IMR-90 (cell line): ENCODE measurements around the gene ZNF212. TPM values are rescaled to one million over a fixed set of nuclear protein-coding genes. Genes with fewer than 3 reads are reported as not detected.

ENCODE experiments used
- ATAC-seq: fragments of 200-7000 bp; cut with Tn5 transposase; 2 replicates; pipeline ENCODE4 v1.9.1; 2020; ENCODE audit warnings: low read depth, mild to moderate bottlenecking, moderate library complexity
- BruUV-seq: library from RNA; stranded (reverse); fragments of 400-500 nt; replicated peaks from 2 replicates; lab custom pipeline; 2021; lab: Mats Ljungman, UMichigan
- CTCF ChIA-PET: fragments of 300-600 bp; formaldehyde crosslinking; extraction: SDS; loops from one replicate; lab custom pipeline; 2021; ENCODE audit warnings: antibody characterized with exemption; lab: Yijun Ruan, JAX
- POLR2A ChIA-PET: fragments of 300-600 bp; sonication (Branson Sonifier 250); formaldehyde crosslinking; loops from one replicate; lab custom pipeline; 2022; ENCODE audit warnings: antibody characterized with exemption; ENCODE audit not compliant: unreplicated experiment; lab: Charles Lee
- DNase-seq: peaks from one replicate; pipeline ENCODE4 v3.0.0; 2013
- H2AFZ ChIP-seq: replicated peaks from 2 replicates; pipeline ENCODE3; 2013; ENCODE audit warnings: low read length, mild to moderate bottlenecking; ENCODE audit not compliant: poor library complexity
- H2AK5ac ChIP-seq: 2 replicates; pipeline ENCODE4 v1.6.1; 2013; ENCODE audit warnings: low read depth, low read length, inconsistent platforms
- H2AK9ac ChIP-seq: replicated peaks from 2 replicates; pipeline ENCODE3; 2013; ENCODE audit warnings: mild to moderate bottlenecking, low read depth, low read length, moderate library complexity; ENCODE audit not compliant: poor library complexity
- H2BK120ac ChIP-seq: 2 replicates; pipeline ENCODE4 v1.6.1; 2013; ENCODE audit warnings: low read depth, low read length, inconsistent platforms
- H2BK15ac ChIP-seq: 3 replicates; pipeline ENCODE4 v1.6.1; 2013; ENCODE audit warnings: low read depth, low read length, inconsistent platforms
- H2BK20ac ChIP-seq: 2 replicates; pipeline ENCODE4 v1.6.1; 2013; ENCODE audit warnings: low read depth, mild to moderate bottlenecking, inconsistent platforms, low read length, moderate library complexity
- H2BK5ac ChIP-seq: 2 replicates; pipeline ENCODE4 v1.6.1; 2013; ENCODE audit warnings: mild to moderate bottlenecking, low read depth, low read length, inconsistent platforms; ENCODE audit not compliant: poor library complexity, severe bottlenecking
- H3K14ac ChIP-seq: replicated peaks from 2 replicates; pipeline ENCODE4 v1.6.1; 2013; ENCODE audit warnings: low read depth, low read length, inconsistent platforms
- H3K18ac ChIP-seq: 2 replicates; pipeline ENCODE4 v1.6.1; 2013; ENCODE audit warnings: low read depth, low read length, control low read depth
- H3K23ac ChIP-seq: 2 replicates; pipeline ENCODE4 v1.6.1; 2013; ENCODE audit warnings: low read depth, low read length, inconsistent platforms
- H3K27ac ChIP-seq: 2 replicates; pipeline ENCODE4 v1.5.1; 2013; ENCODE audit warnings: mild to moderate bottlenecking, control low read depth, low read length; ENCODE audit not compliant: insufficient read depth
- H3K27me3 ChIP-seq: 2 replicates; pipeline ENCODE4 v1.6.1; 2013; ENCODE audit warnings: low read length; ENCODE audit not compliant: control insufficient read depth, insufficient read depth
- H3K36me3 ChIP-seq: 2 replicates; pipeline ENCODE4 v1.6.1; 2013; ENCODE audit warnings: low read length, mixed read lengths; ENCODE audit not compliant: control insufficient read depth, insufficient read depth
- H3K4ac ChIP-seq: 2 replicates; pipeline ENCODE4 v1.6.1; 2013; ENCODE audit warnings: low read depth, low read length, inconsistent platforms
- H3K4me1 ChIP-seq: 2 replicates; pipeline ENCODE4 v1.6.1; 2013; ENCODE audit warnings: low read length, mixed read lengths; ENCODE audit not compliant: control insufficient read depth, insufficient read depth
- H3K4me2 ChIP-seq: 2 replicates; pipeline ENCODE4 v1.6.1; 2013; ENCODE audit warnings: low read depth, mild to moderate bottlenecking, control low read depth, low read length, moderate library complexity
- H3K4me3 ChIP-seq: 2 replicates; pipeline ENCODE4 v1.5.1; 2013; ENCODE audit warnings: low read depth, mild to moderate bottlenecking, control low read depth, low read length, moderate library complexity; ENCODE audit not compliant: insufficient read depth
- H3K56ac ChIP-seq: 2 replicates; pipeline ENCODE4 v1.6.1; 2013; ENCODE audit warnings: low read length, inconsistent platforms; ENCODE audit not compliant: insufficient read depth; ENCODE audit errors: extremely low read depth
- H3K79me1 ChIP-seq, 2 experiments: 2 replicates each; pipeline ENCODE4 v1.6.1; 2013; ENCODE audit warnings: low read length in 2 of 2, inconsistent platforms in 1 of 2, low read depth in 1 of 2
- H3K9ac ChIP-seq: 2 replicates; pipeline ENCODE4 v1.6.1; 2013; ENCODE audit warnings: low read depth, low read length, control low read depth
- H3K9me1 ChIP-seq: 2 replicates; pipeline ENCODE4 v1.6.1; 2013; ENCODE audit warnings: low read length, inconsistent platforms; ENCODE audit not compliant: insufficient read depth
- H3K9me3 ChIP-seq: 2 replicates; pipeline ENCODE4 v1.6.1; 2013; ENCODE audit warnings: low read length; ENCODE audit not compliant: control insufficient read depth, insufficient read depth
- H4K20me1 ChIP-seq: 2 replicates; pipeline ENCODE4 v1.6.1; 2013; ENCODE audit warnings: low read length, inconsistent platforms; ENCODE audit not compliant: insufficient read depth
- H4K5ac ChIP-seq: 2 replicates; pipeline ENCODE4 v1.6.1; 2013; ENCODE audit warnings: mild to moderate bottlenecking, low read depth, low read length, control low read depth
- H4K8ac ChIP-seq, 2 experiments: 2 replicates each; pipeline ENCODE4 v1.6.1; 2013; ENCODE audit warnings: low read depth in 2 of 2, low read length in 2 of 2, control low read depth in 1 of 2, inconsistent platforms in 1 of 2
- H4K91ac ChIP-seq: 2 replicates; pipeline ENCODE4 v1.6.1; 2013; ENCODE audit warnings: low read depth, low read length, inconsistent platforms; ENCODE audit not compliant: insufficient read depth
- MAZ ChIP-seq: IDR thresholded peaks from 2 replicates; pipeline ENCODE4 v1.6.1; 2012; ENCODE audit warnings: low read depth, mild to moderate bottlenecking, low read length, improper control_type of control experiment, moderate library complexity, borderline replicate concordance
- RAD21 ChIP-seq: IDR thresholded peaks from 2 replicates; pipeline ENCODE4 v1.6.1; 2012; ENCODE audit warnings: low read length, improper control_type of control experiment
- WGBS, 2 experiments: methylation state at CpG; one replicate each; pipeline versions ENCODE4 v1.1.5 to v1.1.7; 2013; ENCODE audit warnings: missing lambda C conversion rate in 2 of 2; ENCODE audit not compliant: insufficient read length in 1 of 2; ENCODE audit errors: extremely low coverage in 2 of 2; 5-methylcytosine and 5-hydroxymethylcytosine counted together
- dilution Hi-C: fragments of 300-500 bp; cut with HindIII; formaldehyde crosslinking; loops from one replicate; pipeline ENCODE4 v1.14.3; 2018; ENCODE audit warnings: low sequenced_read_pairs; ENCODE audit not compliant: unreplicated experiment
- in situ Hi-C: fragments of 300-500 bp; cut with MboI; formaldehyde crosslinking; loops from 3 replicates; pipeline ENCODE4 v1.14.3; 2019; ENCODE audit warnings: low sequenced_read_pairs, inconsistent platforms, mixed read lengths
- intact Hi-C: fragments of 100-400 bp; cut with micrococcal nuclease; formaldehyde crosslinking; loops from 2 replicates; pipeline ENCODE4 v1.10.0; 2022
- polyA plus RNA-seq, 3 experiments: library from polyadenylated mRNA; depleted of rRNA; stranded (reverse); fragments of >200 nt; gene quantifications; 2 replicates each; pipeline ENCODE4 v1.2.3, GENCODE V29; 2012; ENCODE audit warnings: low replicate concordance in 1 of 3
- total RNA-seq: library from RNA; depleted of rRNA; stranded (reverse); fragments of >200 nt; gene quantifications from 2 replicates; pipeline ENCODE4 v1.2.3, GENCODE V29; 2012

The ZNF212 gene
- total and polyA plus RNA-seq, 2 of the 4 experiments (the other 2 are of a cell fraction), result 3.8 to 5.1 TPM

DNA sequence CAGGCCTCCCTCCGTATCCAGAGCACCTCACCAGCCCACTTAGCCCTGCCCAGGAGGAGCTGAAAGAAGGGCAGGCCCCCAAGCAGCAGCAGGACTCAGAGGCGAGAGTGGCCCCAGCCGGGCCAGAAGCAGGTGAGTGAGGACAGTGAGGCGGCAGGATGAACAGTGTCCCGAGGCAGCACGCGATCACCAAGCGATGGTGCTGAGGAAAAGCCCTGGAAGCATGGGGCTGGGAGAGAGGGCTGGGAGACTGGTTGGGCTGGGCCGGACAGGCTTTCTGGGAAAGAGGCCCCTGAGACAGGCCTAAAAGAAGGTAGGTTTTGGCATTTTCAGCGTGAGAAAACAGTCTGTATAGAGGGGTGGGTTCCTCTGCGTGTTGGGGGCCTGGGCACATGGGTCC, 38.9 kb downstream of the ZNF212 start:
- ATAC-seq (no peak), DNase-seq (no peak)
- Histone ChIP-seq H3K27ac (no peak overlapping the region), H2BK5ac (no peak overlapping the region), H3K27me3 (no peaks in the 10 kb centered on the region), H4K8ac (no peak overlapping the region), H3K9me1 (0 out of 2 replicates have a peak, but pooled peaks cover 5% of the 10 kb centered on the region), H2BK15ac (no peak overlapping the region), H3K23ac (no peak overlapping the region), H3K4me2 (no peak overlapping the region), H4K91ac (no peak overlapping the region), H3K9ac (no peak overlapping the region), H3K4ac (no peak overlapping the region), H2AFZ (no peak overlapping the region), H2BK20ac (no peak overlapping the region), H3K18ac (no peak overlapping the region), H3K4me3 (no peak overlapping the region), H2AK5ac (no peak overlapping the region), H2AK9ac (no peak overlapping the region), H3K79me1 (no peaks in the 10 kb centered on the region; a peak in 1 of 4 replicates), H3K56ac (no peak overlapping the region), H3K4me1 (no peaks in the 10 kb centered on the region), H3K36me3 (peaks cover 46% of the 10 kb centered on the region), H4K5ac (no peak overlapping the region), H2BK120ac (no peak overlapping the region), H3K9me3 (no peaks in the 10 kb centered on the region), H3K14ac (no peak overlapping the region), H4K20me1 (no peaks in the 10 kb centered on the region; the same call in 1 of the 2 replicates)
- no TSS peak for BruUV-seq
- WGBS, 2 experiments, result 92% methylated on average over 4 of the region's 11 CpGs; no CpG with 5 or more reads in 1 of the 2 experiments
- no peak for TF ChIP-seq MAZ
- no peak for TF ChIP-seq RAD21
- POLR2A ChIA-PET, result no interaction called here
- intact Hi-C loops, result no loop called here
- CTCF ChIA-PET, result no interaction called here
- in situ Hi-C loops, result no loop called here
- dilution Hi-C loops, result no loop called here
